Retinal pigment epithelial cell (primary cell): Measurements from ENCODE around the gene FBXO8.
A peak's percentile ranks its signal among the peaks of the same experiment; 100 is the strongest.

ENCODE experiments used
- DNase-seq: peaks from one replicate; pipeline ENCODE4 v3.0.0-alpha.2; 2010; ENCODE audit warnings: low read depth
- H3K4me3 ChIP-seq: 2 replicates; pipeline ENCODE4 v1.5.1; 2011; ENCODE audit warnings: mild to moderate bottlenecking, low read length, control low read depth, moderate library complexity
- TF ChIP-seq, protein P1 (sequence below): conservative IDR thresholded peaks from 2 replicates; pipeline ENCODE4 v1.5.1; 2011; ENCODE audit warnings: low read depth, low read length, control low read depth, inconsistent platforms

FBXO8 gene

DNA sequence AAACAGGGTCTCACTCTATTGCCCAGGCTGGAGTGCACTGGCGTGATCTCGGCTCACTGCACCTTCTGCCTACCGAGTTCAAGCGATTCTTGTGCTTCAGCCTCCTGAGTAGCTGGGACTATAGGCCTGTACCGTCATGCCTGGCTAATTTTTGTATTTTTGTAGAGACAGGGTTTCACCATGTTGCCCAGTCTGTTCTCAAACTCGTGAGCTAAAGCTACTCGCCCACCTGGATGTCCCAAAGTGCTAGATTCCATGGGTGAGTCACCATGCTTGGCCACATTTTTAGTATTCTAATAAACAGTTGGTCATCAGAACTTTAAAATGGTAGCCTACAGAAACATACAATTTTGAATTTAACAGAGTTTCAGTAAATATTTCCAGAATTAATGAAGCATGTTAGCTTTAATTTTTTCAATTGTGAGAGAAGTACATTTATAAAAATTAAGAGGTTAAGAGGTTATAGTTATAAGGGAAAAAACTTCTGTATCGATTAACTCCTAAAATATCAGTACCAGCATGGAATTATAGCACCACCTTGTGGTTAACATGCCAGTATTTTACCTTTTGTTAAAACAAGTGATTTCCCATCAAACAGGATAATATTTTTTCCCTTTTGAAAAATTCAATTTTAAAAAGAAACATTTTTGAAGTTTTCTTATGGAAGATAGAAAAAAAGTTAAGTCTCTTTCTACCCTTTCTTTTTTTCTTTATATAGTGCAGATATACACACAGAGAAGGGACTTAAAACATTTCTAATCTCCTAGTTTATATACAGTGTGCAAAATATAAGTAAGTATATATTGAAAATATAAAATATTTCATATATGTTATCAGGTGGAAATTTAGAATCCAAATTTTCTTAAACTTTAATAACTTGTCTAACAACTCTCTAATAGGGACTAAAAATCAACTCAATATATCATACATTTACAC lies 35.6 kb upstream of the FBXO8 start:
- TF ChIP-seq, protein P1, sequence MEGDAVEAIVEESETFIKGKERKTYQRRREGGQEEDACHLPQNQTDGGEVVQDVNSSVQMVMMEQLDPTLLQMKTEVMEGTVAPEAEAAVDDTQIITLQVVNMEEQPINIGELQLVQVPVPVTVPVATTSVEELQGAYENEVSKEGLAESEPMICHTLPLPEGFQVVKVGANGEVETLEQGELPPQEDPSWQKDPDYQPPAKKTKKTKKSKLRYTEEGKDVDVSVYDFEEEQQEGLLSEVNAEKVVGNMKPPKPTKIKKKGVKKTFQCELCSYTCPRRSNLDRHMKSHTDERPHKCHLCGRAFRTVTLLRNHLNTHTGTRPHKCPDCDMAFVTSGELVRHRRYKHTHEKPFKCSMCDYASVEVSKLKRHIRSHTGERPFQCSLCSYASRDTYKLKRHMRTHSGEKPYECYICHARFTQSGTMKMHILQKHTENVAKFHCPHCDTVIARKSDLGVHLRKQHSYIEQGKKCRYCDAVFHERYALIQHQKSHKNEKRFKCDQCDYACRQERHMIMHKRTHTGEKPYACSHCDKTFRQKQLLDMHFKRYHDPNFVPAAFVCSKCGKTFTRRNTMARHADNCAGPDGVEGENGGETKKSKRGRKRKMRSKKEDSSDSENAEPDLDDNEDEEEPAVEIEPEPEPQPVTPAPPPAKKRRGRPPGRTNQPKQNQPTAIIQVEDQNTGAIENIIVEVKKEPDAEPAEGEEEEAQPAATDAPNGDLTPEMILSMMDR = peak; percentile 67
- DNase-seq = no peak
- H3K4me3 ChIP-seq = no peak overlapping the region

DNA sequence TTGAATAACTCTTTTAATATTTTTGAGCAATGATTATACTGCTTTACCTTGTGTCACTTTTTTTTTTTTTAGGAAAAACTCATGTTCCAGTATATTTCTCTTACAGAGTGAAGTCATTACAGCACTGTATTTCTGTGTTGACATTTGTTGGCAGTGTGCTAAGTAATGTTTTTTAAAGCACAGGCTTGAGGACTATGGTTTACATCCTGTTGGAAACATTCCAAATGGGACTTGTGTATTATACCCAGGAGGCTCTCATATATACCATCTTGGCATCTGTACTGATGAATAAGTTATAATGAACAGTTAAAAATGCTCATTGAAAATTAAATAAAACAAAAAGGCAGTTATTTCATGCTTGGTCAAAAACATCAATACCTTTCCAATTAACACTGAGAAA lies 34.1 kb upstream of the FBXO8 start:
- DNase-seq = peak; percentile 35
- TF ChIP-seq, protein P1 = no peak
- no peak overlapping the region for H3K4me3 ChIP-seq

DNA sequence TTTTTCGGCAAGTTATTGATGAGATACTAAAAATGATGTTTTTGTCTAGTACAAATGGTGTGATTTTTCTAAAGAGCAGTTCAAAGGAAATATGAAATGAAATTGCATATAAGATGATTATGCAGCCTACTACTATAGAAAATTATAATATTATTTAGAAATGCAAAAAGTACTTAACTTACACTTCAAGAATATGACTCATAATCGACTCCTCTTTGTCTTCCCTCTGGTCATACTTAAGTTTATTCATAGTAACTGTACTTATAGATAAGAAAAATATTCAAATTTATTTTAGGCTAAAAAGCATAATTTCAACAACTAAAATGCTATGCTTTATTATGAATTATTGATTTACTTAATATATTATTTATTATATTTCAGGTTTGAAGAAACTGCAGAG lies 33.5 kb upstream of the FBXO8 start:
- DNase-seq = no peak
- H3K4me3 ChIP-seq = no peak overlapping the region
- TF ChIP-seq, protein P1 = no peak

DNA sequence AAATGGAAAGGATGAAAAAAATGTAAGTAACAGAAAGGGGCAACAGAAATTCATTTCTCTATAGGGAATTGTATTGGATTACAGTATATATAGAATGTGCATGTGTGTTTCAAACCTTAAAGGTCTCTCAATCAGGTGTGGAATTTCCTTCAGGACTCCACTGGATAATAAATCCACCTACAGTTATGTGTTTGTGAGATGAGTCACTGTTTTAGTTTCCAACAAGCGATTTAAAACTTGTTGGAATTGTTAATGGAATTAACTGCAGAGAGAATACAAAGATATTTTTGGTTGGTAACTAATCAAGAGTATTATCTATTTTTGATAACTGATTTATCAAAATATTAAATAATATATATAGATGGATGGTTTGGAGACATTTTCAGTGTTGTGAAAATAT lies 33.1 kb upstream of the FBXO8 start:
- DNase-seq = peak; percentile 28
- TF ChIP-seq, protein P1 = no peak
- no peak overlapping the region for H3K4me3 ChIP-seq

DNA sequence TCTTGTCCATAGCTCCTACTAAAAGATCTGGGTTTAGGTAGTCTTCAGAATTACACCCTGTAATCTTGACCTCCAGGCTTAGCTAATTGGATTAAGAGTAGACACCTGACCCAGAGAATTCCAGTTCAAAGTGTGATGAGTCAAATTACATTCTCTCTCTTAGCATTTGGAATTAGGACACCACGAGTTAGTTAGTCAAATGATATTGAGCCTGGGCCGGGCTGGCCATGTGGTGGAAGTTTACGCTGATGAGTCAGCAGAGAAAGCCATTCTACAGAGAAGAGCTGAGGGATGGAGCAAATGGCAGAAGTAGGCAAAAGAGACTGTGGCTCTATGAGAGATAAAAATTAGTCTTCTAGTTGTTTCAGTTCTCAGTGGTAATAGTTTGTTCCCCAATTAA lies 31.3 kb upstream of the FBXO8 start:
- TF ChIP-seq, protein P1 = no peak
- DNase-seq = peak; percentile 90
- H3K4me3 ChIP-seq = no peak overlapping the region

DNA sequence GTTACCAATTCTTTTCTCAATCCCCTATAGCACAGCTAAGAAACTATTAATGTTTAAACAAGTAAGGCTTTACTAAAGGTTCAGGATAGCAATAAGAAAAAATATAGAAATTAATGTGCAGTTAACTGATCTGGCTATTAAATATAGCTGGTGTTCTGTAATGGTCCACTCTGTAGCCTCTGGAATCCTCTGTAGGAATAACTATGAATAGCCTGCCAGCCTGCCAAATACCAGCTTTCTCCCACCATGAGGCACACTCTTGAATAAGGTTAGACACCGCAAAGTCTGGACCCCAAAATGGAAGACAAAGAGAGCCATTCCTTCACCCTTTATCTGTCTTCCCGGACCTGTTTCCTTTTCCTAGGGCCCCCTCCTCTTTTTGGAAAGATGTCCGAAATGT lies 30.8 kb upstream of the FBXO8 start:
- no peak overlapping the region for H3K4me3 ChIP-seq
- TF ChIP-seq, protein P1 = no peak

DNA sequence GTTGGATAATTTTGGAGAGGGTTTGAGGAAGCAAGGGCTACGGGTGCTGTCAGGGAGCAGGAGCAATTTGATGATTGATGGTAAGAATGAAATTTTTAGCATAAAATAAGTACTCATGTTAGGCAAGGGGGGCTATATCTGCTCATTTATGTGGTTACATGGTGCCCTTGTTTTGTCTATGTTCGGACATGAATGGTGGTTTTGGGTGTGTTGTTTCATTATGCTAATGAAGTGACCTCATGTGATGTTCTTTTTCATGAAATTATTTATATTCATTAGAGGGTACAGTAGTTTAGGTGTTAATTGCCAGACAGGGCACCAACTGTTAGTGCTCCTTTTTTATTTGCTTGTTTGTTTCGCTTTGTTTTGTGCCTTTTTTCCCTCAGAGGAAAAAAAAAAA lies 29.5 kb upstream of the FBXO8 start:
- H3K4me3 ChIP-seq = no peak overlapping the region
- TF ChIP-seq, protein P1 = no peak
- DNase-seq = no peak

More for the DNA sequence above, 30.8 kb upstream of the FBXO8 start:
- no peak for DNase-seq
